HG03558 (cell line): ENCODE results near the gene CTPS1.

Source experiments
- ATAC-seq: cut with Tn5 transposase; IDR thresholded peaks from one replicate; pipeline ENCODE4 v1.9.1; 2021; ENCODE audit warnings: moderate number of reproducible peaks; ENCODE audit not compliant: unreplicated experiment; ENCODE audit errors: extremely low read depth

CTPS1 gene

DNA sequence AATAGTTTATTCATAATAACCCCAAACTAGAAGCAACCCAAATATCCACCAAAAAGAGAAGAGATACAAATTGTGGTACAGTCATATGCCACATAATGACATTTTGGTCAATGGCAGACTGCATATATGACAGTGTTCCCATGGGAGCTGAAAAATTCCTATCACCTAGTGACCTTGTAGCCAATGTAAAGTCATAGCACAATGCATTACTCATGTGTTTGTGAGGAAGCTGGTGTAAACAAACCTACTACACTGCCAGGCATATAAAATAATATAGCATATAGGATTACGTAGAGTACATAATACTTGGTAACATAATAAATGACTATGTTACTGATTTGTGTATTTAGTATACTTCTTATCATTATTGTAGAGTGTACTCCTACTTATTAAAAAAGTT is 71.5 kb downstream of the CTPS1 start:
- no peak for ATAC-seq

DNA sequence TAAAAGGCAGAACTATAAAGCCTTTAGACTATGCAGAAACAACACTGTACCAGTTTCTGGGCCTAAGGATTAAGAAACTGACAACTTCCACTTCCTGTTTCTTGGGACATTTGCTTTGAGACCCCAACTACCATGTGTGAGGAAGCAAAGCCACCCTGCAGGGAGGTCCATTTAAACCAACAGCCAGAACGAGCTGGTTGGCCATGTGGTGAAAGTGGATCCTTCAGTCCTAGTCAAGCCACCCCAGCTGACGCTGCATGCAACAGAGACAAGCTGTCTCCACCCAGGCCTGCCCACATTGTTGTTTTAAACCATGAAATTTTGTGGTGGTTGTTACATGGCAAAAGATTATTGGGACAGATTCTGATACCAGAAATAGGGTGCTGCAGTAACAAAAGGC is 73.8 kb downstream of the CTPS1 start:
- ATAC-seq = no peak

- ATAC-seq = no peak
Measured at GRCh38 chr1:41056907-41057306, 77.4 kb downstream of the CTPS1 start.
